CD4-positive, alpha-beta T cell treated with Interleukin-17A for 4 hours (primary cell): ENCODE data around the gene C17orf107.

Experiments used
- DNase-seq: peaks from one replicate; pipeline ENCODE4 v3.0.0-alpha.2; 2020; ENCODE audit warnings: mixed read lengths

The C17orf107 gene

DNA sequence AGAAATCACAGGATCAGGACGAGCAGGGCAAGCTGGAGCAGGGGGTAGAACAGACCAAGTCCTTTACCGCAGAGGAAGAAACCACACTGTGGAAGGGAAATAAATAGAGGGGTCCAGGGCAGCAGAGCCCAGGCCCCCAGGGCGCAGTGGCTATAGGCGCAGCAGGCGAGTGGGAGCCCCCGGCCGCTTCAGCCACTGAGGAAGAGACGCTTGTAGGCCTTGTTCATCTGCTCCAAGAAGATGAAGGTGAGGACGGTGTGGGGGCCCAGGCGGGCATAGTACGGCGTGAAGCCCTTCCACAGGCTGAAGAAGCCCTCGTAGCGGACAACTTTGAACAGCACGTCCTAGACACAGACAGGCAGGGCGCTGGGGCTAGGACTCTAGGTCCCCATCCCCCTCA lies 38.2 kb downstream of the C17orf107 start:
- DNase-seq, result no peak

- no peak for DNase-seq
Measured at GRCh38 chr17:4938069-4938491, 38.7 kb downstream of the C17orf107 start.

GRCh38 chr17:4938688-4939545 lies 39.6 kb downstream of the C17orf107 start:
- no peak for DNase-seq

GRCh38 chr17:4939546-4939795 lies 40.1 kb downstream of the C17orf107 start:
- no peak for DNase-seq

GRCh38 chr17:4939796-4940554 lies 40.6 kb downstream of the C17orf107 start, which contains the start of the genes RNF167 and SLC25A11:
TSS of gene RNF167 (plus strand) at chr17:4940268. CDS start at chr17:4940910, 642 bp downstream.
TSS of gene SLC25A11 (minus strand) at chr17:4940046. CDS start at chr17:4939910, 136 bp downstream.
- peak; percentile 95 for DNase-seq

DNA sequence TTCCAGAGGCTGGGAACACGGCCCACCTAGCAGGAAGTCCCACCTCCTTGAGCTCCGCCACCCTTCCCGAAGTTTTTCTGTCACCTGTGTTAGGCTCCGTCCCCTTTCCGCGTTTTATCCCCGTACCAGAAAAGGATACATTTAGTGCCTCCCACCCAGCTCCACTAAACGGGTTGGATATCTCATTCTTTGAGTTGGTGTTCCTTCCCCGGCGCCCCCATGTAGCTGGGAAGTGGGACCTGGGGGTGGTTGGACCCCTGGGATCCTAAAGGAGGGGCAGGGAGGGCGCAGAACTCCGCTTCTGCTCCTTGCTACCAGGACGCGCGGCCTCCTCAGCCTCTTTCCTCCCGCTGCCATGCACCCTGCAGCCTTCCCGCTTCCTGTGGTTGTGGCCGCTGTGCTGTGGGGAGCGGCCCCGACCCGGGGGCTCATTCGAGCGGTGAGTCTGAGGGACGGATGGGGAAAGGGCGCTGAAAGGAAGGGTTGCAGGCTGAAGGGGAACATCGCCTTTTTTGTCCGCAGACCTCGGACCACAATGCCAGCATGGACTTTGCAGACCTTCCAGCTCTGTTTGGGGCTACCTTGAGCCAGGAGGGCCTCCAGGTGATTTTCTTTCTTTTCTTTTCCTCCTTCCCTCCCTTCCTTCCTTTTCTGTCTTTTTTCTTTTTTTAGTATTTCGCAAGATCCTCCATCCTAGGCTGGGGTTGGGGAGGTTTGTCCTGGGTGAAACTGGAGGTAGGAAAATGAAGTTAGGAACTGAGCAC lies 41.4 kb downstream of the C17orf107 start:
- peak; percentile 65 for DNase-seq

- no peak for DNase-seq
Measured at GRCh38 chr17:4941319-4941610, 41.9 kb downstream of the C17orf107 start.

DNA sequence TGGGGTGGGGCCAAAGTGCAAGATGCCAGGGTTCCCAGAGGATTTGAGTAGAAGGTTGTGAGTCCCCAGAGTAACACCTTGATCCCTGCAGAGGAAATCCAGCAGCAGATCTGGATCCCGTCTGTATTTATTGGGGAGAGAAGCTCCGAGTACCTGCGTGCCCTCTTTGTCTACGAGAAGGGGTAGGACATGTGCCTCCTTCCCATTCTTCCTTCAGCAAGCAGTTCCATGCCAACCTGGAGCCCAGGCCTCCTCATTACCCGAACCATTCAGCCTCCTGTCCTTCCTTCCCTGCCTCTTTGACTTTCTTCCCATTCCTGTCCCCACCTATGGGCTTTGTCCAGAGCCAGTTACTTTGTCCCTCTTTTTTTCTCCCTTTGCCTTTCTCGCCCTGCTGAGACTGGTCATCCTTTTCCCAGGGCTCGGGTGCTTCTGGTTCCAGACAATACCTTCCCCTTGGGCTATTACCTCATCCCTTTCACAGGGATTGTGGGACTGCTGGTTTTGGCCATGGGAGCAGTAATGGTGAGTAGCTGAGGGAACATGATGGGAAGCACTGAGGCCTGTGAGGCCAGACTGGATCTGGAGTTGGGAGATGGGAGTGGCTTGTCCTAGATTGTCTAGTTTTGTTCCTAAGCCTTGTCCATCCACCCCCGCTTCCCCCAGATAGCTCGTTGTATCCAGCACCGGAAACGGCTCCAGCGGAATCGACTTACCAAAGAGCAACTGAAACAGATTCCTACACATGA lies 43.6 kb downstream of the C17orf107 start:
- DNase-seq, result no peak

- DNase-seq, result peak; percentile 73
Measured at GRCh38 chr17:4944163-4944553, 44.8 kb downstream of the C17orf107 start.

DNA sequence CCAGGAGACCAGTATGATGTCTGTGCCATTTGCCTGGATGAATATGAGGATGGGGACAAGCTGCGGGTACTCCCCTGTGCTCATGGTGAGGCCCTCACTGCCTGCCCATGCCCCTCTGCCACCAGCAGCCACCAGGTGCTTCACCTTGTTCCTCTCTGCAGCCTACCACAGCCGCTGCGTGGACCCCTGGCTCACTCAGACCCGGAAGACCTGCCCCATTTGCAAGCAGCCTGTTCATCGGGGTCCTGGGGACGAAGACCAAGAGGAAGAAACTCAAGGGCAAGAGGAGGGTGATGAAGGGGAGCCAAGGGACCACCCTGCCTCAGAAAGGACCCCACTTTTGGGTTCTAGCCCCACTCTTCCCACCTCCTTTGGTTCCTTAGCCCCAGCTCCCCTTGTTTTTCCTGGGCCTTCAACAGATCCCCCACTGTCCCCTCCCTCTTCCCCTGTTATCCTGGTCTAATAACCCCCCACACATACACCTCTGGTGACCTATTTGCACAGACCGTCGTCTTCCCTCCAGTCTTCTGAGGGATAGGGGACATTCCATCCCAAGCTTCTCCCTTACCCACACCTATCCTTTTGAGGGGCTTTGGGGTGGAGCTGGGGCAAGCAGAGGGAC lies 45.3 kb downstream of the C17orf107 start:
- DNase-seq, result peak; percentile 34

DNA sequence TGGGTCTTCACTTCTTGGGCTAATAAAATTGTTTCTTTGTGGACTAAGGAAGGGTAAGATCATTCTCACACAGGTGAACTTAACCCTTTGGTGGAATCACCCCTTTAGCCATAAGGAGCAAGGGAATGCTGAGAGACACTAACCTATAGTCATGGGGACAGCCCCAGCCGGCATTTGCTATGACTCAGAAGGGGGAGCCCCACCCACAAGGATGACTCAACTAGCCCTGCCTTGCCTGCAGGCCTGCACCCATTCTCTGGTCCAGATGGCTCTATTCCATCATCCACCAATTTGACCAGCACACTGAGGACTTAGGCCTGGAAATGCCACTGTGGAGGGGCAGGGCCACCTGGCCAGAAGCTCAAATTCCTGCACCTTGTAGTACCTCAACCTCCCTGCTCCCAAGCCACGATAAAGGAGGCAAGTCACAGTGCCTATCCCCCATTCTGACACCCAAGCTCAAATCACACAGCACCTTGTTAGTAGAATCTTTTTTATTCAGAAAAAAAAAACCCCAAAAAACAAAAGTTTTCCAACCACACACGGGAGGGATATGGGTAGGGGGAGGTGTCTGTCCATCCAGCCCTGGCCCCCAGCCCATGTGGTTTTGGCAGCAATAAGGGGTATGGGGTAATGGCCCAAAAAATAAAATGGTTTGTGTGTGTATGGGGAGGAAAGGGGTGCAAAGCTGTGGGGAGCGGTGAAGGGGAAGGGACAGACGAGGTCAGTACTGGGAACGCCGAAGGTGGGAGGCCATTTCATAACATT lies 46.0 kb downstream of the C17orf107 start:
- DNase-seq, result peak; percentile 87

GRCh38 chr17:4945944-4946280 lies 46.6 kb downstream of the C17orf107 start:
- DNase-seq, result no peak

- DNase-seq, result no peak
Measured at GRCh38 chr17:4946312-4946976, 47.1 kb downstream of the C17orf107 start.

- DNase-seq, result no peak
Measured at GRCh38 chr17:4947010-4947410, 47.7 kb downstream of the C17orf107 start.

- peak; percentile 79 for DNase-seq
Measured at GRCh38 chr17:4947411-4948165, 48.3 kb downstream of the C17orf107 start.

DNA sequence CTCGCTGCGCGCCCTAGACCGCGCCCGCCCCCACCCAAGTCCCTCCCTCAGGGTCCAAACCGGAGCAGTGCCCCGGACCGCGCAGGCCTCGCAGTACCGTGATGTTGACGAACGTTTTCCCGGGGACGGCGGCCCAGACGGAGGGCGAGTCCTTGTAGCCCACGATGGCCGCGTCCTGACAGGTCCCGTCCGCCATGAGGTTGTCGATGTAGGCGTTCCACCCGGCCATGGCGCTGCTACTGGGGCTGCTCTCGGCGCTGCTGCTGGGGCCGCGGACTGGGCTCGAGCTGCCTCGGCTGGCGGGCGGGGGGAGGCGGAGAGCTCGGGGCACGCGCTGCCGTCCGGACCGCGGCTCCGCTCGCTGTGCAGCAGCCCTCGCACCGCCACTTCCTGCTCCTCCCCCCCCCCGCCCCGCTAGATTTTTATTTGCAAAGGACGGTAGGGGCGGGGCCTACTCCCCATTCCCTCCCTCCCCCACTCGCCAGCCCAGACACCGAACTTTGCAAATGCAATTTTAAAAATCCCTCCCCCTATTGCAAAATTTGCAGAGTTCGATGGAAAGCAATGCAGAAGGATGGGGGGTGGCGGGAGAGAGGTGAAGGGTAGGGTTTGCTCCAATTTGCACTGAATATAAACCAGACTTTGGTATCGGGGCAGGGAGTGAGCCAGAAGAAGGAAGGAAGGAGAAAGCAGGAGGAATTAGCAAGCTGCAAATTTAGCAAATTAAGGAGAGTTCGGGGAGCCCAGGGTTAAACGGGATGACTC lies 49.0 kb downstream of the C17orf107 start, which contains the start of gene PFN1:
TSS of gene PFN1 (minus strand) at position 365 of the 765 bp plus-strand sequence. CDS start at position 229, 136 bp downstream.
- peak; percentile 97 for DNase-seq

- peak; percentile 82 for DNase-seq
Measured at GRCh38 chr17:4948931-4949320, 49.6 kb downstream of the C17orf107 start.

DNA sequence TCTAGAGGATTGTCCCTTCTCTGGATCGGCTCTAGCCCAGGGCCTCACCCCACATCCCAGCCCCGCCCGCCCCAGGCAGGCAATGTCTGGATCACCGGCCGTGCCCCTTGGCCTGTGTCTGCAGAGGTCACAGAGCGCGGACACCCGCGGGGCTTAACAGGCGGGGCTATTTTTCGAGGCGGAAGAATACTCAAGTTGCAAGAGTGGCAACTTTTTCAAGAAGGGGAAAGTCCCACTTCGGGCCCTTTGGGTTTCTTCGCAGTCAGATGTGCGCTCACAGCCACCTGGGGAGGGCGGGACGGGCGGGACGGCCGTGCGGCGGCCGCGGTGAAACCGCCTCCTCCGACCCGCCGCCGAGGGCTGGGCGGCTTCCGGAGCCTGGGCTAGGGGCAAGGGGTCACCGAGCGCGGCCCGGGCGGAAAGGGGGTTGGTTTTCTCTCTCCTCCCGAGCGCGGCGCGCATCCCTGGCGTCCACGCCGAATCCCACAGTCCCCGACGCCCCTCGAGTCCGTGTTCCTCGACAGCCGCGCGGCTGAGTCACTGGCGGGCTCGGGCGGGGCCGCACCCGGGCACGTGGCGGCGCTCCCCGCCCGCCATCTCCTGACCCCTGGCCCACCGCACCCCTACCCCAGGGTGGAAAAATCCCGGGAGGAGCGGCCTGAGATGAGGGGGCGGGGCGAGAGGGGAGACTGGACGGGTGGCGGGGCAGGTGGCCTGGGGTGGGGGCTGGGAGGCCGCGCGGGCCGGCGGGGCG lies 50.2 kb downstream of the C17orf107 start:
- peak; percentile 77 for DNase-seq
